ENCODE results near the gene DRG1.
"Not testable (repeated sequence)": the region's sequence is repeated elsewhere in the genome, so short reads cannot be mapped to it uniquely, and the experiment has no call there.

DRG1 gene

DNA sequence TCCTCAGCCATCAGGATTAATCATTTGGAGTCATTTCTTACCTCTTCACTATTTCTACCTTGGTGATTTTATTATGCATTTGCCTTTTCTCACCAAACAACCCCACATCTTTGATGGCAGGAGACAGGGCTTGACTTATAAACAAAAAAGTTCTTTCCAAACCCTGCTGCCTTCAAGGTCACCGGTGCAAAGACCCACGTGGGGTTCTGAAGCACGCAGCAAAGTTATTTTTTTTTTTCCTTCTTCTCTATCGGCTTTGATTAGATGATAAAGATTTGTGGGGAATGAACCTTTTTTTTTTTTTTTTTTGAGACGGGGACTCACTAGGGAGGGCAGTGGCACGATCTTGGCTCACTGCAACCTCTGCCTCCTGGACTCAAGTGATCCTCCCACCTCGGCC, 44.1 kb downstream of the DRG1 start:
- DNase-seq = no peak

GRCh38 chr22:31445642-31446041, 46.2 kb downstream of the DRG1 start:
- DNase-seq = no peak

DNA sequence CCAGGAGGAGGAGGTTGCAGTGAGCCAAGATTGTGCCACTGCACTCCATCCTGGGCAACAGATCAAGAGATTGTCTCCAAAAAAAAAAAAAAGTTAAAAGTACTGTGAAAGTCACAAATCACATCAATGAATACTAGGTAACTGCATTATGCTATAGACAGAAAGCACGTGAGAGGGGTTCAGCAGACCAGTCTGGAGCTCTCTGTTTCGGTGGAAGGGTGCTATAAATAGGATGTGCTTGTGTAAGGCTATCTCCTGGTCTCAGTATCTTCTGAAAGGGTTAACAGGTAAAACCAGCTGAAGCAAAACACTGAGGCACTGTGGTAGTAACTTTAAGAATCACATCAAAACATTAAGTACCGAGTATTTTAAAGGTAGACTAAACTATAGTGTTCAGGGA, 46.8 kb downstream of the DRG1 start:
- DNase-seq = no peak

GRCh38 chr22:31446767-31447166, 47.4 kb downstream of the DRG1 start:
- DNase-seq = no peak

- DNase-seq = no peak
Observed at GRCh38 chr22:31447337-31447736, 47.9 kb downstream of the DRG1 start.

GRCh38 chr22:31448382-31448781, 49.0 kb downstream of the DRG1 start:
- DNase-seq = no peak

DNA sequence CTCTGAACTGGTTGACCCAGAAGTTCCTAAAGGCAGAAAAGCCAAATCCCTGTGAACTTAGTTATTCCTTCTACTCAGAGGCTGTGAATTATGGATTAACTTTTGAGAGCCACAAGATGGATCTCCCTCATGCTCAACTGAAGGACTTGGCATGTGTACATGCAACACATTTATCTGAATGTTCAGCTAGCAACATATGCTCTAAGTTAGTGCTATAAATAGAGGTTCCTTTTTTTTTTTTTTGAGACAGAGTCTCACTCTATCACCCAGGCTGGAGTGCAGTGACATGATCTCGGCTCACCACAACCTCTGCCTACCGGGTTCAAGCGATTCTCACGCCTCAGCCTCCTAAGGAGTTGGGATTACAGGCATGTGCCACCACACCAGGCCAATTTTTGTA, 50.1 kb downstream of the DRG1 start:
- no peak for DNase-seq

- no peak for DNase-seq
Observed at GRCh38 chr22:31451709-31452571, 52.5 kb downstream of the DRG1 start.

GRCh38 chr22:31461699-31462098, 62.3 kb downstream of the DRG1 start:
- DNase-seq = no peak

DNA sequence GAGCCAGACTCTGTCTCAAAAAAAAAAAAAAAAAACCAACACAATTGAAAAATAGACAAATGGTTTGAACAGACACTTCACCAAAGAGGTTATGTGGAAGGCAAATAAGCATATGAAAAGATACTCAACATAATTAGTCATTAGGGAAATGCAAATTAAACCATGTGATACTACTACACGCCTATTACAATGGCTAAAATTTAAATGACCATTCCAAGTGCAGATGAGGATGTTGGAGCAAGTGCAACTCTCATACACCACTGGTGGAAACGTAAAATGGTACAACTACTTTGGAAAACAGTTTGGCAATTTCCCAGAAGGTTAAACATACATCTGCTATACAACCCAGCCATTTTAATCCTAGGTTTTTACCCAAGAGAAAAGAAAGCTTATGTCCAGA, 65.9 kb downstream of the DRG1 start:
- no peak for DNase-seq

GRCh38 chr22:31474743-31475142, 75.3 kb downstream of the DRG1 start:
- no peak for DNase-seq

DNA sequence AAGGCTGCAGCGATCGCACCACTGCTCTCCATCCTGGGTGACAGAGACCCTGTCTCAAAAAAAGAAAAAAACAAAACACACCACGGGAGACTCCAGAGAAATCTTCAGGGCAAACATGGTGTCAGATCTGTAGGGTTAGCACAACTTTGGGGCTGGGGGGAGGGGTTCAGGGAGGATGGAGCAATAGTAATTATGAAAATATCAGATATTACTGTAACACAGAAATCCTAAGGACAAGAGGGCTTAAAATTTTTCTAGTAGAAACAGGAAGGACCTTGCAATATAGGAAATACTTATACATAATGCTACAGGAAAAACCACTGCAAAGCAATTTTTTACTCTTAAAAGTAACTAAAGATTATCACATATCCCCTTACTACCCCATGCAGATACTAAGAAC, 76.4 kb downstream of the DRG1 start:
- no peak for DNase-seq

DNA sequence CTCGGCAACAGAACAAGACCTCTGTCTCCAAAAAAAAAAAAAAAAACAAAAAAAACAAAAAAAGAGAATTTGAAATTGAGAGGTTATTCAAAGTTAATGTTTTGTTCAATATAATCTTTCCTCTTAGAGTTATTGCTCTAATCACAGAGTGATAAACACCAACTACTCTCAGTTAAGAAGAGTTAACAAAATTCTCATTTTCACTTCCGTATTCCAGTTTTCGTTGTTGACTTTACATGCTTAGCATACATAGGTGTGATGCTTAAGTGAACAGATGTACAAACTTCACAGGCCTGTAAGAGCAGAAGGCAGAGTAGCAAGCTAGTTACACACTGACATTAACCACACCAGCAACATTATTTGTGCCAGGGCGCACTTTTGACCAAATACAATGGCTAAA, 77.9 kb downstream of the DRG1 start:
- DNase-seq = no peak

- DNase-seq = no peak
Observed at GRCh38 chr22:31481129-31481528, 81.7 kb downstream of the DRG1 start.

DNA sequence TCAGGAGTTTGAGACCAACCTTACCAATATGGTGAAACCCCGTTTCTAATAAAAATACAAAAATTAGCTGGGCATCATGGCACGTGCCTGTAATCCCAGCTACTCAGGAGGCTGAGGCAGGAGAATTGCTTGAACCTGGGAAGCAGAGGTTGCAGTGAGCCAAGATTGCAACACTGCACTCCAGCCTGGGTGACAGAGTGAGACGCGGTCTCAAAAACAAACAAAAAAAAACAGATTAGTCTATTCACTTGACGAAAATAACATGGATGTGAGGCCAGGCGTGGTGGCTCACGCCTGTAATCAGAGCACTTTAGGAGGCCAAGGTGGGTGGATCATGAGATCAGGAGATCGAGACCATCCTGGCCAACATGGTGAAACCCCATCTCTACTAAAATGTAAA, 83.1 kb downstream of the DRG1 start:
- not testable (repeated sequence) for DNase-seq

Measured in activated gamma-delta T cell (primary cell).